Measurements from ENCODE around the gene CLRN3.

DNA sequence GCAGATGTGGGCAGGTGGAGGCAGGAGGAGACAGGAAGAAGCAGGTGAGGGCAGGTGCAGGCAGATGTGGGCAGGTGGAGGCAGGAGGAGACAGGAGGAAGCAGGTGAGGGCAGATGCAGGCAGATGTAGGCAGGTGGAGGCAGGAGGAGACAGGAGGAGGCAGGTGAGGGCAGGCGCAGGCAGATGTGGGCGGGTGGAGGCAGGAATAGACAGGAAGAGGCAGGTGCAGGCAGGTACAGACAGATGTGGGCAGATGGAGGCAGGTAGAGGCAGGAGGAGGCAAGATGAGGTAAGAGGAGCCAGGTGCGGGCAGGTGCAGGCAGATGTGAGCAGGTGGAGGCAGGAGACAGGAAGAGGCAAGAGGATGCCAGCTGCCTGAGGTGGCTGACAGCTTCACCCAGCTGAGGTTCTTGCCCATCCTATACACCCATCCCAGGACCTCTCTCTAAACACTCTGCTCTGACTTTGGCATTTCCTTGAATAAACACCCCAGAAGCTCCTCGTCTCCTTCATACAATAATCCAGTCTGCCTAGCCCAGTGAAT is 47.1 kb upstream of the CLRN3 start:
- TF ChIP-seq, protein P1, sequence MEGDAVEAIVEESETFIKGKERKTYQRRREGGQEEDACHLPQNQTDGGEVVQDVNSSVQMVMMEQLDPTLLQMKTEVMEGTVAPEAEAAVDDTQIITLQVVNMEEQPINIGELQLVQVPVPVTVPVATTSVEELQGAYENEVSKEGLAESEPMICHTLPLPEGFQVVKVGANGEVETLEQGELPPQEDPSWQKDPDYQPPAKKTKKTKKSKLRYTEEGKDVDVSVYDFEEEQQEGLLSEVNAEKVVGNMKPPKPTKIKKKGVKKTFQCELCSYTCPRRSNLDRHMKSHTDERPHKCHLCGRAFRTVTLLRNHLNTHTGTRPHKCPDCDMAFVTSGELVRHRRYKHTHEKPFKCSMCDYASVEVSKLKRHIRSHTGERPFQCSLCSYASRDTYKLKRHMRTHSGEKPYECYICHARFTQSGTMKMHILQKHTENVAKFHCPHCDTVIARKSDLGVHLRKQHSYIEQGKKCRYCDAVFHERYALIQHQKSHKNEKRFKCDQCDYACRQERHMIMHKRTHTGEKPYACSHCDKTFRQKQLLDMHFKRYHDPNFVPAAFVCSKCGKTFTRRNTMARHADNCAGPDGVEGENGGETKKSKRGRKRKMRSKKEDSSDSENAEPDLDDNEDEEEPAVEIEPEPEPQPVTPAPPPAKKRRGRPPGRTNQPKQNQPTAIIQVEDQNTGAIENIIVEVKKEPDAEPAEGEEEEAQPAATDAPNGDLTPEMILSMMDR (IDR thresholded peaks at IDR 0.05) = no peak
- no peak for TF ChIP-seq POLR2A (IDR thresholded peaks at IDR 0.05)
